HEK293T (cell line): ENCODE measurements around the gene AARS1.

Experiments
- ARNT ChIP-seq: fragments of 450-650 bp; IDR thresholded peaks from 2 replicates; pipeline ENCODE4 v1.6.1; 2017; ENCODE audit warnings: mild to moderate bottlenecking
- ELF4 ChIP-seq: fragments of 450-650 bp; IDR thresholded peaks from 2 replicates; pipeline ENCODE4 v1.6.1; 2017; ENCODE audit warnings: antibody characterized with exemption
- LEF1 ChIP-seq: fragments of 450-650 bp; IDR thresholded peaks from 2 replicates; pipeline ENCODE4 v1.6.1; 2017; ENCODE audit warnings: mild to moderate bottlenecking, borderline replicate concordance
- SP1 ChIP-seq: fragments of 450-650 bp; IDR thresholded peaks from 2 replicates; pipeline ENCODE4 v1.6.1; 2017

GRCh38 chr16:70252355-70252988 is 36.8 kb downstream of the AARS1 start:
- TF ChIP-seq ARNT: no peak
- TF ChIP-seq ELF4: no peak
- no peak for TF ChIP-seq LEF1
- no peak for TF ChIP-seq SP1
